DND-41 (cell line): ENCODE results near the gene PCMTD2.
"Not testable (repeated sequence)": the region's sequence is repeated elsewhere in the genome, so short reads cannot be mapped to it uniquely, and the experiment has no call there.

ENCODE experiments used
- ATAC-seq: fragments of 200-7000 bp; cut with Tn5 transposase; 3 replicates; pipeline ENCODE4 v1.9.1; 2021; ENCODE audit warnings: low read depth; ENCODE audit not compliant: insufficient read depth
- DNase-seq: peaks from one replicate; pipeline ENCODE4 v3.0.0-alpha.2; 2020
- H2AFZ ChIP-seq: 2 replicates; pipeline ENCODE4 v1.6.0; 2012; ENCODE audit warnings: low read depth, low read length
- H3K27ac ChIP-seq: 2 replicates; pipeline ENCODE4 v1.5.1; 2012; ENCODE audit warnings: low read length, inconsistent platforms
- H3K27me3 ChIP-seq: fragments of 200-600 bp; sonication (generic); 2 replicates; pipeline ENCODE4 v1.6.0; 2012; ENCODE audit warnings: low read length, mild to moderate bottlenecking, inconsistent platforms; ENCODE audit not compliant: insufficient read depth, poor library complexity
- H3K36me3 ChIP-seq: 2 replicates; pipeline ENCODE4 v1.5.1; 2012; ENCODE audit warnings: low read length, inconsistent platforms; ENCODE audit not compliant: insufficient read depth
- H3K4me1 ChIP-seq: 2 replicates; pipeline ENCODE4 v1.5.1; 2012; ENCODE audit warnings: mild to moderate bottlenecking, low read length; ENCODE audit not compliant: insufficient read depth
- H3K4me2 ChIP-seq: 2 replicates; pipeline ENCODE4 v1.6.0; 2012; ENCODE audit warnings: mild to moderate bottlenecking, moderate library complexity, low read length, inconsistent platforms; ENCODE audit not compliant: insufficient read depth
- H3K4me3 ChIP-seq, 2 experiments: fragments of 200-600 bp in 1 of 2; shearing (Covaris generic) in 1 of 2; 2 replicates each; pipeline ENCODE4 v1.5.1; 2012 to 2016; ENCODE audit warnings: inconsistent platforms in 2 of 2, low read length in 2 of 2, mild to moderate bottlenecking in 2 of 2, low read depth in 1 of 2, moderate library complexity in 1 of 2
- H3K79me2 ChIP-seq: 2 replicates; pipeline ENCODE4 v1.6.0; 2012; ENCODE audit warnings: low read length, inconsistent platforms; ENCODE audit not compliant: insufficient read depth
- H3K9ac ChIP-seq: 2 replicates; pipeline ENCODE4 v1.6.0; 2012; ENCODE audit warnings: low read depth, mild to moderate bottlenecking, inconsistent platforms, low read length, moderate library complexity
- H3K9me3 ChIP-seq: 2 replicates; pipeline ENCODE4 v1.5.1; 2012; ENCODE audit warnings: low read length, moderate library complexity, mild to moderate bottlenecking, inconsistent platforms; ENCODE audit not compliant: insufficient read depth, severe bottlenecking
- H4K20me1 ChIP-seq: 2 replicates; pipeline ENCODE4 v1.6.0; 2012; ENCODE audit warnings: low read length; ENCODE audit not compliant: insufficient read depth

The PCMTD2 gene

GRCh38 chr20:64315884-64316283, 60.3 kb downstream of the PCMTD2 start:
- not testable (repeated sequence) for H3K79me2 ChIP-seq, H3K27ac ChIP-seq, H3K9ac ChIP-seq, H3K4me1 ChIP-seq, H2AFZ ChIP-seq, ATAC-seq, H3K36me3 ChIP-seq, H3K27me3 ChIP-seq, H3K9me3 ChIP-seq, H4K20me1 ChIP-seq, DNase-seq, H3K4me2 ChIP-seq, H3K4me3 ChIP-seq

- not testable (repeated sequence) for ATAC-seq, DNase-seq, H4K20me1 ChIP-seq, H3K4me3 ChIP-seq, H3K27me3 ChIP-seq, H3K9ac ChIP-seq, H3K4me2 ChIP-seq, H3K4me1 ChIP-seq, H2AFZ ChIP-seq, H3K9me3 ChIP-seq, H3K36me3 ChIP-seq, H3K27ac ChIP-seq, H3K79me2 ChIP-seq
Observed at GRCh38 chr20:64316415-64317083, 61.0 kb downstream of the PCMTD2 start.

GRCh38 chr20:64317331-64317730, 61.8 kb downstream of the PCMTD2 start:
- H3K79me2 ChIP-seq, ATAC-seq, H3K4me3 ChIP-seq, H2AFZ ChIP-seq, H3K27me3 ChIP-seq, H3K4me2 ChIP-seq, H3K9ac ChIP-seq, H3K27ac ChIP-seq, H3K9me3 ChIP-seq, H3K4me1 ChIP-seq, DNase-seq, H4K20me1 ChIP-seq, H3K36me3 ChIP-seq: not testable (repeated sequence)

- H3K27me3 ChIP-seq, H3K4me2 ChIP-seq, H3K9ac ChIP-seq, H3K79me2 ChIP-seq, H3K4me3 ChIP-seq, H3K36me3 ChIP-seq, ATAC-seq, H3K4me1 ChIP-seq, H2AFZ ChIP-seq, H4K20me1 ChIP-seq, H3K9me3 ChIP-seq, DNase-seq, H3K27ac ChIP-seq: not testable (repeated sequence)
Observed at GRCh38 chr20:64318056-64318455, 62.5 kb downstream of the PCMTD2 start.

GRCh38 chr20:64322031-64322789, 66.7 kb downstream of the PCMTD2 start:
- H3K9ac ChIP-seq, DNase-seq, H3K36me3 ChIP-seq, H4K20me1 ChIP-seq, H3K4me1 ChIP-seq, H2AFZ ChIP-seq, H3K27me3 ChIP-seq, H3K4me3 ChIP-seq, H3K79me2 ChIP-seq, H3K27ac ChIP-seq, H3K4me2 ChIP-seq, H3K9me3 ChIP-seq, ATAC-seq: not testable (repeated sequence)
